Adrenal gland (tissue), 12 donors: ENCODE data around the gene PRR12. TPM values are rescaled to one million over a fixed set of nuclear protein-coding genes. Genes with fewer than 3 reads are reported as not detected.

Experiments used
- DNase-seq, 7 donors: peaks; one replicate each; pipeline ENCODE4 v3.0.0-alpha.2; 2019 to 2020
- H3K27ac ChIP-seq, 5 donors: fragments of 200-600 bp; sonication (generic) in 4 of 5; 1 replicate in 3 of 5; 2 replicates in 2 of 5; pipeline versions ENCODE4 v1.5.1 to v1.8.0; 2016 to 2020; ENCODE audit warnings: mild to moderate bottlenecking in 1 of 5
- H3K27me3 ChIP-seq: fragments of 200-600 bp; 2 replicates; pipeline ENCODE4 v1.8.0; 2021
- H3K36me3 ChIP-seq, 2 donors: fragments of 200-600 bp; replicated peaks in 1 of 2; 1 replicate in 1 of 2; 2 replicates in 1 of 2; pipeline versions ENCODE4 v1.5.1 to v1.8.0; 2018 to 2022
- H3K4me1 ChIP-seq, 2 donors: fragments of 200-600 bp; replicated peaks in 1 of 2; 1 replicate in 1 of 2; 2 replicates in 1 of 2; pipeline versions ENCODE4 v1.5.1 to v1.8.0; 2018 to 2021
- H3K4me3 ChIP-seq, 4 donors: fragments of 200-600 bp; sonication (generic) in 3 of 4; one replicate each; pipeline ENCODE4 v1.5.1; 2016 to 2018
- H3K9me3 ChIP-seq, 3 donors: fragments of 200-600 bp; sonication (generic) in 1 of 3; replicated peaks in 1 of 3; 1 replicate in 2 of 3; 2 replicates in 1 of 3; pipeline versions ENCODE4 v1.5.1 to v1.8.0; 2016 to 2021
- POLR2A ChIP-seq, 2 donors: fragments of 450-650 bp; IDR thresholded peaks; one replicate each; pipeline ENCODE4 v1.6.1; 2017; ENCODE audit warnings: antibody characterized with exemption in 2 of 2, mild to moderate bottlenecking in 2 of 2, moderate library complexity in 1 of 2
- WGBS, 4 donors: extraction: QIAGEN DNeasy Blood & Tissue Kit in 2 of 4; methylation state at CpG; one replicate each; pipeline versions ENCODE4 v1.1.5 to v1.1.7; 2013 to 2017; 5-methylcytosine and 5-hydroxymethylcytosine counted together
- intact Hi-C, 2 donors: fragments of 100-400 bp; cut with DNase I; formaldehyde crosslinking; loops; one replicate each; pipeline versions ENCODE4 v1.14.1 to v1.15.0; 2022 to 2023
- polyA plus RNA-seq, 3 donors: library from polyadenylated mRNA; stranded (reverse); fragments of 200-250 nt in 2 of 3; fragments of 350-450 nt in 1 of 3; fragmentation: Illumina TruSeq in 1 of 3; extraction: RNeasy Lipid Tissue Mini Kit (QIAGEN cat#74804) in 1 of 3; gene quantifications; one replicate each; pipeline ENCODE4 v1.2.3, GENCODE V29; 2013 to 2014
- total RNA-seq, 9 donors: library from RNA; depleted of rRNA in 4 of 9; stranded (reverse); fragments of >200 nt in 4 of 9; fragments of 120-200 nt in 1 of 9; fragmentation: NEBNext Ultra II Directional in 1 of 9; extraction: Animal tissue kit (Norgen Biotek cat#: 25700) in 1 of 9; gene quantifications; one replicate each; pipeline versions ENCODE4 v1.1.0 to v1.2.4, GENCODE V29; 2013 to 2023
- TF ChIP-seq, protein P1 (sequence below), 6 experiments: fragments of 450-650 bp in 4 of 6; fragments of 200-600 bp in 2 of 6; sonication (generic) in 1 of 6; IDR thresholded peaks; 1 replicate in 5 of 6; 2 replicates in 1 of 6; pipeline versions ENCODE4 v1.5.1 to v1.8.0; 2016 to 2021; ENCODE audit warnings: antibody characterized with exemption in 6 of 6, mild to moderate bottlenecking in 2 of 6, moderate library complexity in 1 of 6
- donor health status: healthy with polysubstance abuse.
- donor health status: Bipolar disorder and iron deficiency.
- donor health status: DM: yes; HTN: yes; CAD: no.
- donor health status: DM: no; HTN: no; CAD: no.
- donor health status: DM: no; HTN: no; CAD: no.
- donor health status: DM: yes; HTN: yes; CAD: no.

PRR12 gene
- total and polyA plus RNA-seq, 12 donors = 2.9 to 49.8 (median 16.2) TPM

DNA sequence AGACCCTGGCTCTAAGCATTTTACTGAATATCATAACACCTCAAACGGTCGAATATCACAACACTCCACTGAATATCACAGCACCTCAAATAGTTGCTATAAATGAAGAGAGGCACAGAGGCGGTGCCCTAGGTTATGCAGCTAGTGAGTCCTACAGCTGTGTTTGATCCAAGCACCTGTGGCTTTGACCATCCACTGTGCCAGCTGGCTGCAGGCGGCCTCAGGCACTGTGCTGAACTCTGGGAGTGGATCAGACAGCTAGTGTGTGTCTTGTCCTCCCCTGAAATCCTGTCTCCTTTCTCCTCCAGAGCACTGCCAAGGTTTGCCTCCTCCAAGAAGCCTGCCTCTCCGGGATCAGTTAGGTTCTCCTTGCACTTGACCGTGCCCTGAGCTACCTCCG, 18.0 kb upstream of the PRR12 start:
- no peak for DNase-seq
- no peak overlapping the region for H3K27ac ChIP-seq
- H3K9me3 ChIP-seq = no peaks in the 10 kb centered on the region
- peaks cover 13 to 21% of the 10 kb centered on the region in 2 donors for H3K4me1 ChIP-seq
- no peak overlapping the region for H3K4me3 ChIP-seq
- 90 to 94% (median 91%) methylated on average over 4 to 7 of the region's 7 CpGs for WGBS, 4 donors
- H3K36me3 ChIP-seq = peaks cover 0 to 8% of the 10 kb centered on the region in 2 donors
- no peak for TF ChIP-seq POLR2A (IDR thresholded peaks at IDR 0.05)
- TF ChIP-seq, protein P1, sequence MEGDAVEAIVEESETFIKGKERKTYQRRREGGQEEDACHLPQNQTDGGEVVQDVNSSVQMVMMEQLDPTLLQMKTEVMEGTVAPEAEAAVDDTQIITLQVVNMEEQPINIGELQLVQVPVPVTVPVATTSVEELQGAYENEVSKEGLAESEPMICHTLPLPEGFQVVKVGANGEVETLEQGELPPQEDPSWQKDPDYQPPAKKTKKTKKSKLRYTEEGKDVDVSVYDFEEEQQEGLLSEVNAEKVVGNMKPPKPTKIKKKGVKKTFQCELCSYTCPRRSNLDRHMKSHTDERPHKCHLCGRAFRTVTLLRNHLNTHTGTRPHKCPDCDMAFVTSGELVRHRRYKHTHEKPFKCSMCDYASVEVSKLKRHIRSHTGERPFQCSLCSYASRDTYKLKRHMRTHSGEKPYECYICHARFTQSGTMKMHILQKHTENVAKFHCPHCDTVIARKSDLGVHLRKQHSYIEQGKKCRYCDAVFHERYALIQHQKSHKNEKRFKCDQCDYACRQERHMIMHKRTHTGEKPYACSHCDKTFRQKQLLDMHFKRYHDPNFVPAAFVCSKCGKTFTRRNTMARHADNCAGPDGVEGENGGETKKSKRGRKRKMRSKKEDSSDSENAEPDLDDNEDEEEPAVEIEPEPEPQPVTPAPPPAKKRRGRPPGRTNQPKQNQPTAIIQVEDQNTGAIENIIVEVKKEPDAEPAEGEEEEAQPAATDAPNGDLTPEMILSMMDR (IDR thresholded peaks at IDR 0.05) = no peak
- no peaks in the 10 kb centered on the region for H3K27me3 ChIP-seq
- intact Hi-C loops = no loop called here

- Histone ChIP-seq H3K4me3 (no peak overlapping the region), H3K36me3 (peaks cover 0 to 8% of the 10 kb centered on the region in 2 donors), H3K9me3 (no peaks in the 10 kb centered on the region), H3K27ac (no peak overlapping the region), H3K27me3 (no peaks in the 10 kb centered on the region), H3K4me1 (peaks cover 13 to 17% of the 10 kb centered on the region in 2 donors)
- WGBS, 4 donors = 71 to 86% (median 80%) methylated on average over 2 to 3 of the region's 3 CpGs
- TF ChIP-seq POLR2A (IDR thresholded peaks at IDR 0.05) = no peak
- TF ChIP-seq, protein P1 (IDR thresholded peaks at IDR 0.05) = no peak
- intact Hi-C loops = no loop called here
- no peak for DNase-seq
Measured at GRCh38 chr19:49573425-49573824, 17.6 kb upstream of the PRR12 start.

- H3K36me3 ChIP-seq = peaks cover 0 to 8% of the 10 kb centered on the region in 2 donors
- peaks cover 15 to 24% of the 10 kb centered on the region in 2 donors for H3K4me1 ChIP-seq
- TF ChIP-seq, protein P1 (IDR thresholded peaks at IDR 0.05) = no peak
- no peak for TF ChIP-seq POLR2A (IDR thresholded peaks at IDR 0.05)
- no peaks in the 10 kb centered on the region for H3K27me3 ChIP-seq
- no peaks in the 10 kb centered on the region for H3K9me3 ChIP-seq
- 87 to 95% (median 92%) methylated on average over 2 of the region's 2 CpGs for WGBS, 4 donors
- no peak overlapping the region for H3K27ac ChIP-seq
- no peak overlapping the region for H3K4me3 ChIP-seq
- intact Hi-C loops = no loop called here
- no peak for DNase-seq
Measured at GRCh38 chr19:49574206-49574755, 16.7 kb upstream of the PRR12 start.

- Histone ChIP-seq H3K27ac (no peak overlapping the region), H3K4me3 (peak overlapping the region in 1 of 4 donors; percentile 76), H3K27me3 (no peaks in the 10 kb centered on the region), H3K36me3 (peaks cover 0 to 8% of the 10 kb centered on the region in 2 donors), H3K4me1 (peaks cover 10 to 18% of the 10 kb centered on the region in 2 donors), H3K9me3 (no peaks in the 10 kb centered on the region)
- 66 to 78% (median 72%) methylated on average over 4 of the region's 4 CpGs for WGBS, 4 donors
- TF ChIP-seq, protein P1 (IDR thresholded peaks at IDR 0.05) = no peak
- TF ChIP-seq POLR2A (IDR thresholded peaks at IDR 0.05) = no peak
- intact Hi-C loops = no loop called here
- DNase-seq = no peak
Measured at GRCh38 chr19:49579193-49579592, 11.8 kb upstream of the PRR12 start.
